ENCODE measurements around the gene DFFA.

DNA sequence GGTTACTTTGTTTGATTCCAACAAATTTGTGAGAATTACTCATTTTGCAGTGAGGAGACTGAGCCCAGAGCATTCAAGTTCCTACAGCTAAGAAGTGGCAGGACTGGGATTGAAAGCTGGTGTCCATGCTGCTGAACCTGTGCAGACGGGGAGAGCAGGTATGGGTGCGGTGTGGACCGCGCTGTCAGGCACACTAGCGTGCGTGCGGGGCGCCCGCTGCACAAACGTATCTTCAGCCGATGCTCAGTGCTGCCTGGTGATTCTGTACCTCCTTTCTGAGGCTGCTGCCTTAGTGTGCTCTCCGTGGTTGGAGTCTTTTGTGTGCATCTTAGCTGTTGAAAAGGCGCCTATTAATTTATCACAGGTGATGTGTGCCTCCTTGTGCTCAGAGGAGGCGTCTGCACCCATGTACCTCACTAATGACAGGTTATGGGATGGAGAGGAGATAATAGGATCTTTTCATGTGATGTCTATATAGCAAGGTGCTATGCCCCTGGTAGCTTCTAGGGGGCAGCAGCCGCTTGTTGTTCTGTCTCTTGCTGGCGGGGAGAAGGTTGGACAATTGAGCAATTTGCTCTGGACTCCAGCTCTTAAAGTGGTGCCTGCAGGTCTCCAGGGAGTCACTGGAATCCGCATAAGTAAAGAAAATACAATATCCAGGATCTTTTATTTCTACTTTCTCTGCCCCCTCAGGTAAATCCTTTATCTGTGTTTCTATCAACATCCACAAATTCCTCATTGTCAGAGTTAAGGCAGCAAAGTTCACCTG lies 35.0 kb upstream of the DFFA start:
- TF ChIP-seq ZFP36 (IDR thresholded peaks at IDR 0.05; ENCODE audit: borderline replicate concordance, partially characterized antibody), result no peak
- TF ChIP-seq, protein P1, sequence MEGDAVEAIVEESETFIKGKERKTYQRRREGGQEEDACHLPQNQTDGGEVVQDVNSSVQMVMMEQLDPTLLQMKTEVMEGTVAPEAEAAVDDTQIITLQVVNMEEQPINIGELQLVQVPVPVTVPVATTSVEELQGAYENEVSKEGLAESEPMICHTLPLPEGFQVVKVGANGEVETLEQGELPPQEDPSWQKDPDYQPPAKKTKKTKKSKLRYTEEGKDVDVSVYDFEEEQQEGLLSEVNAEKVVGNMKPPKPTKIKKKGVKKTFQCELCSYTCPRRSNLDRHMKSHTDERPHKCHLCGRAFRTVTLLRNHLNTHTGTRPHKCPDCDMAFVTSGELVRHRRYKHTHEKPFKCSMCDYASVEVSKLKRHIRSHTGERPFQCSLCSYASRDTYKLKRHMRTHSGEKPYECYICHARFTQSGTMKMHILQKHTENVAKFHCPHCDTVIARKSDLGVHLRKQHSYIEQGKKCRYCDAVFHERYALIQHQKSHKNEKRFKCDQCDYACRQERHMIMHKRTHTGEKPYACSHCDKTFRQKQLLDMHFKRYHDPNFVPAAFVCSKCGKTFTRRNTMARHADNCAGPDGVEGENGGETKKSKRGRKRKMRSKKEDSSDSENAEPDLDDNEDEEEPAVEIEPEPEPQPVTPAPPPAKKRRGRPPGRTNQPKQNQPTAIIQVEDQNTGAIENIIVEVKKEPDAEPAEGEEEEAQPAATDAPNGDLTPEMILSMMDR (IDR thresholded peaks at IDR 0.05), result peak; percentile 73
- TF ChIP-seq POLR2A (IDR thresholded peaks at IDR 0.05; ENCODE audit: low read length), result no peak
- TF ChIP-seq CHD2 (IDR thresholded peaks at IDR 0.05; ENCODE audit: low read length, partially characterized antibody), result no peak
- no peak for TF ChIP-seq JUN (IDR thresholded peaks at IDR 0.05)
- peak; percentile 68 for TF ChIP-seq SMC3 (IDR thresholded peaks at IDR 0.05)
- TF ChIP-seq ZNF302 (CRISPR knock-in tag; IDR thresholded peaks at IDR 0.05), result no peak
- no peak for TF ChIP-seq ESRRA (IDR thresholded peaks at IDR 0.05; ENCODE audit: borderline replicate concordance, low read length)
- TF ChIP-seq KDM1A (IDR thresholded peaks at IDR 0.05; ENCODE audit: low read depth), result no peak
- TF ChIP-seq REST (IDR thresholded peaks at IDR 0.05), result no peak

All from A549 (cell line).